HG02943 (cell line): ENCODE measurements around the gene ASB9.

Experiments used
- ATAC-seq: cut with Tn5 transposase; IDR thresholded peaks from one replicate; pipeline ENCODE4 v1.9.1; 2021; ENCODE audit warnings: mild to moderate bottlenecking, low read depth, moderate library complexity; ENCODE audit not compliant: unreplicated experiment

The ASB9 gene

DNA sequence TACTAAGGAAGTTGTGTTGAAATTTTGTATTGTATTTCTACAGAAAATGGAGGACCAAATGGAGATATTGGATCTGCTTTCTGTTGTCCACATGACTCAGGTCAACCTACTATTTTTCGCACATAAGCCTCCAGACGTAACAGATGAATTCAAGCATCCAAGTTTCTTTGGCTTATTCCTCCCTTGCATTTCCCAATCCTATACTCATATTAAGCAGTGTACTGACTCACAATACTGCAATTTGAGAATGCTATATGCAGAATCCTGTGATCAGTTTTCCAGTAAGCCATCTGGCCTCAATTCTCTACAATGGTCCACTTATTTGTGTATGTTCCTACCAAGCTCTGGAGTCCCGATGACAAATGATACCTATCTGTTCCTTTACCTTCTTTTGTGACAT is 75.7 kb downstream of the ASB9 start:
- no peak for ATAC-seq
